Peyer's patch (tissue), 4 donors: ENCODE results near the gene KSR2. TPM values are rescaled to one million over a fixed set of nuclear protein-coding genes. Genes with fewer than 3 reads are reported as not detected.

Source experiments
- DNase-seq, 3 donors: peaks; one replicate each; pipeline ENCODE4 v3.0.0-alpha.2; 2017 to 2019
- H3K27ac ChIP-seq, 4 donors: fragments of 200-600 bp; sonication (generic); one replicate each; pipeline ENCODE4 v1.5.1; 2016 to 2019
- H3K27me3 ChIP-seq, 2 donors: fragments of 200-600 bp; sonication (generic); one replicate each; pipeline ENCODE4 v1.5.1; 2019
- H3K36me3 ChIP-seq, 3 donors: fragments of 200-600 bp; sonication (generic); one replicate each; pipeline ENCODE4 v1.5.1; 2016 to 2019
- H3K4me1 ChIP-seq, 4 donors: fragments of 200-600 bp; sonication (generic); one replicate each; pipeline ENCODE4 v1.5.1; 2016 to 2019
- H3K4me3 ChIP-seq, 4 donors: fragments of 200-600 bp; sonication (generic); 1 replicate in 3 of 4; 2 replicates in 1 of 4; pipeline ENCODE4 v1.5.1; 2016 to 2019; ENCODE audit warnings: mild to moderate bottlenecking in 1 of 4
- H3K9me3 ChIP-seq, 4 donors: fragments of 200-600 bp; sonication (generic); one replicate each; pipeline ENCODE4 v1.5.1; 2016 to 2019; ENCODE audit warnings: mild to moderate bottlenecking in 1 of 4
- POLR2A ChIP-seq, 2 donors: fragments of 450-650 bp; IDR thresholded peaks; one replicate each; pipeline ENCODE4 v1.5.1; 2017; ENCODE audit warnings: antibody characterized with exemption in 2 of 2, mild to moderate bottlenecking in 2 of 2, moderate library complexity in 2 of 2
- total RNA-seq, 4 donors: library from RNA; depleted of rRNA; stranded (reverse); fragments of >200 nt; gene quantifications; one replicate each; pipeline ENCODE4 v1.1.0, GENCODE V29; 2016
- TF ChIP-seq, protein P1 (sequence below), 6 experiments: fragments of 450-650 bp in 4 of 6; fragments of 200-600 bp in 2 of 6; sonication (generic) in 1 of 6; IDR thresholded peaks; one replicate each; pipeline ENCODE4 v1.5.1; 2017 to 2019; ENCODE audit warnings: antibody characterized with exemption in 6 of 6, mild to moderate bottlenecking in 3 of 6, moderate library complexity in 1 of 6

KSR2 gene
- total RNA-seq, 4 donors from 2014 or later = 0.27 to 0.53 (median 0.28) TPM; not detected in 1

GRCh38 chr12:117521867-117522266, 446.9 kb downstream of the KSR2 start:
- TF ChIP-seq, protein P1, sequence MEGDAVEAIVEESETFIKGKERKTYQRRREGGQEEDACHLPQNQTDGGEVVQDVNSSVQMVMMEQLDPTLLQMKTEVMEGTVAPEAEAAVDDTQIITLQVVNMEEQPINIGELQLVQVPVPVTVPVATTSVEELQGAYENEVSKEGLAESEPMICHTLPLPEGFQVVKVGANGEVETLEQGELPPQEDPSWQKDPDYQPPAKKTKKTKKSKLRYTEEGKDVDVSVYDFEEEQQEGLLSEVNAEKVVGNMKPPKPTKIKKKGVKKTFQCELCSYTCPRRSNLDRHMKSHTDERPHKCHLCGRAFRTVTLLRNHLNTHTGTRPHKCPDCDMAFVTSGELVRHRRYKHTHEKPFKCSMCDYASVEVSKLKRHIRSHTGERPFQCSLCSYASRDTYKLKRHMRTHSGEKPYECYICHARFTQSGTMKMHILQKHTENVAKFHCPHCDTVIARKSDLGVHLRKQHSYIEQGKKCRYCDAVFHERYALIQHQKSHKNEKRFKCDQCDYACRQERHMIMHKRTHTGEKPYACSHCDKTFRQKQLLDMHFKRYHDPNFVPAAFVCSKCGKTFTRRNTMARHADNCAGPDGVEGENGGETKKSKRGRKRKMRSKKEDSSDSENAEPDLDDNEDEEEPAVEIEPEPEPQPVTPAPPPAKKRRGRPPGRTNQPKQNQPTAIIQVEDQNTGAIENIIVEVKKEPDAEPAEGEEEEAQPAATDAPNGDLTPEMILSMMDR (IDR thresholded peaks at IDR 0.05) = no peak
- TF ChIP-seq POLR2A (IDR thresholded peaks at IDR 0.05) = no peak
- DNase-seq = no peak
- peaks cover 0 to 10% (median 2%) of the 10 kb centered on the region in 4 donors for H3K4me1 ChIP-seq
- H3K36me3 ChIP-seq = no peaks in the 10 kb centered on the region
- H3K9me3 ChIP-seq = no peaks in the 10 kb centered on the region
- no peaks in the 10 kb centered on the region for H3K27me3 ChIP-seq
- no peak overlapping the region for H3K27ac ChIP-seq
- H3K4me3 ChIP-seq = no peak overlapping the region

DNA sequence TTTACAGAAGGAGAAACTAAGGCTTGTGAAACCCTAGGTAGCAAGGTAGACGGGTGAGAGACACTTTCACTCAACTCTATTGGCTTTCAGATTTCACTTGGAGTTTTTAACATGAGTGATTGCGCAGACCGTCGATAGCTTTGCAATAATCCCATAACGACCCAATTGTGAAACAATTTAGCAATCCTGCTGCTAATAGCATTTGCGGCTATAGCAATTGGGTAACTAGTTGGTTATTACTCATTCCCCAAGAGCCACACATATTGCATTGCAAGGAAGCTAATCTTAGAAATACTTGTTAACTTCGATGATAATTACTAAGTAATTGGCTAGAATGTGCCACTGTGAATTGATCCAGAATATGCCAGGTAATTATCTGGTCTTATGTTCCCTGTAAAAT, 447.4 kb downstream of the KSR2 start:
- TF ChIP-seq POLR2A (IDR thresholded peaks at IDR 0.05) = no peak
- TF ChIP-seq, protein P1 (IDR thresholded peaks at IDR 0.05) = no peak
- no peak for DNase-seq

DNA sequence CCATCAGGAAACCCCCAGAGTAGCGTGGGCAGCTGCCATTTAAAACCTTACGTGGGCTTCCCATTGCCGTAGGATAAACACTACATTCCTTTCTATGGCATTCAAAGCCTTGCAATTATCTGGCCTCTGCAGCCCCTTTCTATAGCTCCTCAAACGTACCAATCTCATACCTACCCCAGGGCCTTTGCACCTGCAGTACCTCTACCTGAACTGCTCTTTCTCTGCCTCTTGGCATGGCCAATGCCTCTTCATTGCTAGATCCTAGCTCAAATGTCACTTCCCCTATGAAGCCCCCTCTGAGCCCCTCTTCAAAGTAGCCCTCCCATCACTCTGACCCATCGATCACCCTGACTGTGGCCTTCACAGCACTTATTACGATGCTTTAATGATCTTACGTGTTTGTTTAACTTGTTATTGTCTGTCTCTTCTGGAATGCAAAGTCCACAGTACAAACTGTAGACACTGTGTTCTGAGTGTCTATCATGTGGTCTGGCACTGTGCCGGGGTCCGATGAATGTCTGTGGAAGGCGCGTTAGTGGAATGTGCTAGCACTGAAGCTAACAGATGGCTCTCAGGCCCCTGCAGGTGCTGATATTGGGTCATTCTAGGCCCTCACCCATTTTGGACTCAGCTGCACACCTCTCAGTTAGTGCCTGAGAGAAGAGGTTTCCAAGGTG, 450.1 kb downstream of the KSR2 start:
- TF ChIP-seq, protein P1 (IDR thresholded peaks at IDR 0.05) = no peak
- no peak for TF ChIP-seq POLR2A (IDR thresholded peaks at IDR 0.05)
- Histone ChIP-seq H3K36me3 (no peaks in the 10 kb centered on the region), H3K9me3 (no peaks in the 10 kb centered on the region), H3K27ac (peak overlapping the region in 2 of 4 donors; percentile 60 to 63), H3K4me1 (peaks cover 0 to 10% (median 2%) of the 10 kb centered on the region in 4 donors), H3K4me3 (no peak overlapping the region), H3K27me3 (no peaks in the 10 kb centered on the region)
- peak in 2 of 3 donors; percentile 86 to 88 for DNase-seq

More for the DNA sequence above, 447.4 kb downstream of the KSR2 start:
- H3K36me3 ChIP-seq = no peaks in the 10 kb centered on the region
- no peaks in the 10 kb centered on the region for H3K27me3 ChIP-seq
- no peak overlapping the region for H3K27ac ChIP-seq
- no peak overlapping the region for H3K4me3 ChIP-seq
- no peaks in the 10 kb centered on the region for H3K9me3 ChIP-seq
- H3K4me1 ChIP-seq = peaks cover 0 to 10% (median 2%) of the 10 kb centered on the region in 4 donors

- TF ChIP-seq, protein P1 (IDR thresholded peaks at IDR 0.05) = no peak
- no peak for TF ChIP-seq POLR2A (IDR thresholded peaks at IDR 0.05)
- Histone ChIP-seq H3K36me3 (no peaks in the 10 kb centered on the region), H3K4me3 (no peak overlapping the region), H3K27ac (no peak overlapping the region), H3K9me3 (no peaks in the 10 kb centered on the region), H3K4me1 (peaks cover 0 to 10% (median 2%) of the 10 kb centered on the region in 4 donors), H3K27me3 (no peaks in the 10 kb centered on the region)
- no peak for DNase-seq
These were observed 451.5 kb downstream of the KSR2 start for GRCh38 chr12:117517219-117517739.

- DNase-seq = no peak
- TF ChIP-seq POLR2A (IDR thresholded peaks at IDR 0.05) = no peak
- TF ChIP-seq, protein P1 (IDR thresholded peaks at IDR 0.05) = no peak
- Histone ChIP-seq H3K27ac (no peak overlapping the region), H3K9me3 (no peaks in the 10 kb centered on the region), H3K4me3 (no peak overlapping the region), H3K27me3 (no peaks in the 10 kb centered on the region), H3K36me3 (no peaks in the 10 kb centered on the region), H3K4me1 (peaks cover 0 to 10% (median 2%) of the 10 kb centered on the region in 4 donors)
These were observed 452.8 kb downstream of the KSR2 start for GRCh38 chr12:117516034-117516433.
